GM21390 (cell line): ENCODE results near the gene SYCN.
"Not testable (repeated sequence)": the region's sequence is repeated elsewhere in the genome, so short reads cannot be mapped to it uniquely, and the experiment has no call there.

Experiments
- ATAC-seq: cut with Tn5 transposase; IDR thresholded peaks from one replicate; pipeline ENCODE4 v1.9.1; 2021; ENCODE audit not compliant: unreplicated experiment

SYCN gene, protein sequence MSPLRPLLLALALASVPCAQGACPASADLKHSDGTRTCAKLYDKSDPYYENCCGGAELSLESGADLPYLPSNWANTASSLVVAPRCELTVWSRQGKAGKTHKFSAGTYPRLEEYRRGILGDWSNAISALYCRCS

DNA sequence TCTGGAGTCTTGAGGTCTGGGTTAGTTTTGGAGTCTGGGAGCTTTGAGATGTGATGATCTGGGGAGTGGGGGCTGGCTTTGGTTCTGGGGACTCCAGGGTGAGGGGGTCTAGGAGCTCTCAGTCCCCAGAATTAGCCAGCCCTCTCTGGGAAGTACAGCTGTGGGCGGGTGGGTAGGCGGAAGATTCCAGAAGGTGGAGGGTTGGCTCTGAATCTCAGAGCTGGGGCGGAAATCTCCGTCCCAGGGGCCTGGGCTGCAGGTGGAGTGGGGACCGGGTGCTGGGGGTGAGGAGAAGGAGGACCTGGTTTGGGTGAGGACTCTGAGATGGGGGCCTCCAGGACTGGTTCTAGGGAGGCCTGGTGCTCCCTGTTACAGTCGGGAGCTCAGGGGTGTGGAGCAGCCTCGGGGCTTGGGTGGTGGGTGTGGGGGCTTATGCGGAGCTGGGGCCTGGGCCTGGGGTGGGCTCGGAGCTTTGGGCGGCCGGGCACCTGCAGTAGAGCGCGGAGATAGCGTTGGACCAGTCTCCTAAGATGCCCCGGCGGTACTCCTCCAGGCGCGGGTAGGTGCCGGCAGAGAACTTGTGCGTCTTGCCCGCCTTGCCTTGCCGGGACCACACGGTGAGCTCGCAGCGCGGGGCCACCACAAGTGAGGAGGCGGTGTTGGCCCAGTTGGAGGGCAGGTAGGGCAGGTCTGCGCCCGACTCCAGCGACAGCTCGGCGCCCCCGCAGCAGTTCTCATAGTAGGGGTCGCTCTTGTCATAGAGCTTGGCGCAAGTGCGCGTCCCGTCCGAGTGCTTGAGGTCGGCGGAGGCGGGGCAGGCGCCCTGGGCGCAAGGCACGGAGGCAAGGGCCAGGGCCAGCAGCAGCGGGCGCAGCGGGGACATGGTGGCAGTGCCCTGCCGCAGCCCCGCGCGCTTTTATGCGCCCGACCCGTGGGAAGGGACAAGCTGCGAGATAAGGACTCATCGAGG, at the start of gene SYCN:
Gene SYCN, minus strand, starts transcription at position 892 of the 970 bp plus-strand sequence. Its CDS starts 9 bp downstream, at position 883.
- no peak for ATAC-seq

DNA sequence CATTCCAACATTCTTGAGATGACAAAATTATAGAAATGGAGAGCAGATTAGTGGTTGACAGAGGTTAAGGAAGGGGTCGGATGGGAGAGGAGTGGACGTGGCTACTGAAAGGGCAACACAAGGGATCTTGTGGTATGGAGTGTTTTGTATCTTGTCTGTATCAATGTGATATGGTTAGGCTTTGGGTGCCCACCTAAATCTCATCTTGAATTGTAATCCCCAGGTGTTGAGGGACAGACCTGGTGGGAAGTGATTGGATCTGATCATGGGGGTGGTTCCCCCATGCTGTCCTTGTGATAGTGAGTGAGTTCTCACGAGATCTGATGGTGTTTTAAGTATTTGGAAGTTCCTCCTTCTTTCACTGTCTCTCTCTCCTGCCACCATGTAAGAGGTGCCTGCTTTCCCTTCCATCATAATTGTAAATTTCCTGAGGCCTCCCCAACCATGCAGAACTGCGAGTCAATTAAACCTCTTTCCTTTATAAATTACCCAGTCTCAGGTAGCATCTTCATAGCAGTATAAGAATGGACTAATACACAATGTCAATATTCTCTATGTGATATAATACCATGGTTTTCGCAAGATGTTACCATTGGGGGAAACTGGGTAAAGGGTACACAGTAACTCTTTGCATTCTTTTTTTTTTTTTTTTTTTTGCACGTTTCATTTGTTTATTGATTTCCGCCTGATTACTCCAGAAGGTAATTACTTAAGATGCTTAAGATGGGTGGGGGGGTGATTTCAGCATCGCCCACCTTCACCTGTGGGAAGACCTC, 49.5 kb upstream of the SYCN start:
- no peak for ATAC-seq

DNA sequence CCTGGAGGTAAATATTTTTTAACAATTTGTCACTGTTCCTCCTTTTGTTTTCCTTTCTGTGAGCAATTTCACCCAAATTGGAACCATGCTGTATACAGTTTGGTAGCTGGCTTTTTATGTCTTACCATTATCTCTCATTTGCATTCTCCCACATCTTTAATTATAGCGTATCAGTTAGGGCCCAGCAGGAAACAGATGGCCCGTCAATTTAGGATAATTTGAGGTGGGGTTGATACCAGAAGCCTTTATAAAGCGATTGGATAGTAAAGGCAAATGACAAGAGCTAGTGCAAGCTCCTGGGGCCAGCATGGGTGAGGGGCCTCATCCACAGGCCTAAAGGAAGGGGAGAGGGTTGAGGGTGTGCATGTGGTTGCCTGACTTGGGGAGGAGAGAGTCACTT, 48.4 kb upstream of the SYCN start:
- no peak for ATAC-seq

DNA sequence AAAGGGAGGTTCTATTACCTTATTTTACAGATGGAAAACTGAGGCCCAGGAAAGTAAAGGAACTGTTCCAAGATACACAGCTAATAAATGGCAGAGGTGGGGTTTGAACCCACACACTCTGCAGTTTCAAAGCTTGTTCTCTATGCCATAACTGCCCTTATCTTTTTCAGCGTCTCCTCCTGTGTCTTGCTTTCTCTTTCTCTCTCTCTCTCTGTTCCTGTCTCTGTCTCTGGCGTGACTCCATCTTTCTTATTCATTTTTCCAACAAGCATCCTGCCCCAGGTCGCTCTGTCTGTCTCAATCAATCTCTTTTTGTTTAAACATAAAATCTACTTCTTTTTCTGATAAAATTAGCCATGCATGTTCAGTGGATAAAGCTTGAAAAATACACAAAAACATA, 47.8 kb upstream of the SYCN start:
- ATAC-seq: no peak

DNA sequence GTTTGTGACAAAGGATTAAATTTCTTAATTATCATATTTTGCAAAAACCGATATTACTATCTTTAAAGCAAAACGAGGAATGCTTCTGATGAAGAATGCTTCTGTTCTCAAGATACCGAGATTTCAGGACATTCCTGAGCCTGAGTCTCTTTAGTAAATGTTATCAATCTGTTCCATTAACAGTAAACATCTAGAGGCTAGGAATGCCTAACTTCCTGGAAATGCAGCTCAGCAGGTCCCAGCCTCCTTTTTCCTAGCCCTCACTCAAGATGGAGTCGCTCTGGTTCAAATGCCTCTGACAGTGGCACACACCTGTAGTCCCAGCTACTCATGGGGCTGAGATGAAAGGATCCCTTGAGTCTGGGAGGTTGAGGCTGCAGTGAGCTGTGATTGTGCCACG, 47.0 kb upstream of the SYCN start:
- no peak for ATAC-seq

DNA sequence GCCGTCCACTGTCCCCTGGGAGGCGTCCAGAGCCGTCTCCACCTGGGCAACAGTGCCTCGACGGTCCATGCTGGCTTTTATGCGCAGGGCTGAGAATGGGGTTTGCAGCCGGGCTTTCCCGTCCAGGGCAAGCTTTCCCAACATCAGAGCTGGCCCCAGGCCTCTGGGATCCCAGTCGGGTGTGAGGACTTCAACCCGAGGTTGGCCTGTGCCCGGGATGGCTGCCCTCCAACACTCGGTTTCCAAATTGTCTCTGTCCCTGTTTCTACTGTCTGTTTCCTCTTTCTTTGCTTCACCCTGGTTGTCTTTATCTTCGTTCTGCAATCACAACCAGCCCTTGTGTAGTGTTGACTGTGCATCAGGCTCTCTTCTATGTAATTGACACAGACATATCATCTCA, 44.7 kb upstream of the SYCN start, which contains the start of gene IFNL4:
Gene IFNL4, minus strand, starts transcription at position 51 of the 400 bp plus-strand sequence.
- no peak for ATAC-seq

DNA sequence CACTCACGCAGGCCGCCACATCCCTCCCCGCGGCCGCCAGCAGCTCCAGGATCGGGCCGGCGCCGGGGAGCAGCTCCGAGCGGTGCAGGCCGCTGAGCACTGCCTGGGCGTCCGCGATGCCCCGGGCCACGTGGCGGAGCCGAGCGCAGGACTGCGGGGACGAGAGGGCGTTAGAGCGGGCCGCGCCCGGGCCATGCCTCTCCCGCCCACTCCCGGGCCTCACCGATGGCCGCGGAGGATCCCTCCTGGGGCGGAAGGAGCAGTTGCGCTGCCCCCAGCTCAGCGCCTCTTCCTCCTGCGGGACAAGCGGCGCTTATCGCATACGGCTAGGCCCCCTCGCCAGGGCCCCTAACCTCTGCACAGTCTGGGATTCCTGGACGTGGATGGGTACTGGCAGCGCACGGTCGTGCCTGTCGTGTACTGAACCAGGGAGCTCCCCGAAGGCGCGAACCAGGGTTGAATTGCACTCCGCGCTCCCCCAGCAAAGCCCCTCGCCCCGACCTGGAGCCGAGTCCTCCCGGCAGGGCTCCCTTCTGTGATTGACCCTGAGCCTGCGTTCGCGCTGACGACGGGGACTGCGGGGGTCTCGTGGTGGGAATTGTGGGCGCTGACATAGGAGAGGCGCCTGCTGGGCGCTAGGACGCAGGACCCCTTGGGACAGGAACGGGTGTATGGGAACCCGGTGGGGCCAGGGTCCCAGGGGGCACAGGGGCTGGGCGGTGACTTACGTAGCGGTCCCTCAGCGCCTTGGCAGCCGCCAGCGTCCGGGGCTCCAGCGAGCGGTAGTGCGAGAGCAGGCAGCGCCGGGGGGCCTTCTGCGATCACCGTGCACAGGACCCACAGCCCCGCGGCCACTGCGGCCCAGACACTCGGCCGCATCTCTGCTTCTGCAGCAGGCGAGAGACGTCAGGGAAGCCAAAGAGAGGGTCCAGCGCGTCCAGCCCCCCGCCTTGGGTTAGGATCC, 43.9 kb upstream of the SYCN start:
- ATAC-seq: no peak

DNA sequence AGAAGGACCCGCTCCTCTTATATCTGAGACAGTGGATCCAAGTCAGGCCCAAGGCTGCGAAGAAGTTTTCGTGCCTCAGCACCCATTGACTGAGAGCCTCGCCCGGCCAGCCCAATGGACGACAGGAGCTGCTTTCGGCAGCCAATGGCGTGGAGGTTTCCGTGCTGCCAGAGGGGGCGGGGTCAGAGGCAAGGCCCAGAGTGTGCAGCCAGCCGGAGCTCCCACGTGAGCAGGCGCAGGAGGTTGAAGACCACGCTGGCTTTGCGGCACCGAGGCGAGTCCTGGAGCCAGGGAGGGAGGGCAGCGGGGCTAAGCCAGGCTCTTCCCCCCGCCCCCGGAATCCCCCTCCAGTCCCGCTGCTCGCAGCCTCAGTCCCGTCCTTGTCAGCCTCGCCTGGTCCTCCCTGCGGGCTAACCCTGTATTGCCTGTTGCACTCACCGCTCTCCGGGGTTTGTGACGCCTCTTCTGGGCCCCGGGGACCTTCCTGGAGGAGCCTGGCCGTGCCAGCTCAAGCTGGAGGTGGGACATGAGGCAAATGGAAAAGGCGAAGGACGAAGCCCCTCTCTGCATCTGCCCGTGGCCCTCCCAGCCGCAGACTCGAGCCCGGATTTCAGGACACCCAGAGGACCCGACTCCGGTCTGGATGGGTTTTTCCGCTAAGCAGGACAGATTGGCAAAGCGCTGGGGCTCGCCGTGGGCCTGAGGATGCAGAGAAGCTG, 43.0 kb upstream of the SYCN start:
- no peak for ATAC-seq

DNA sequence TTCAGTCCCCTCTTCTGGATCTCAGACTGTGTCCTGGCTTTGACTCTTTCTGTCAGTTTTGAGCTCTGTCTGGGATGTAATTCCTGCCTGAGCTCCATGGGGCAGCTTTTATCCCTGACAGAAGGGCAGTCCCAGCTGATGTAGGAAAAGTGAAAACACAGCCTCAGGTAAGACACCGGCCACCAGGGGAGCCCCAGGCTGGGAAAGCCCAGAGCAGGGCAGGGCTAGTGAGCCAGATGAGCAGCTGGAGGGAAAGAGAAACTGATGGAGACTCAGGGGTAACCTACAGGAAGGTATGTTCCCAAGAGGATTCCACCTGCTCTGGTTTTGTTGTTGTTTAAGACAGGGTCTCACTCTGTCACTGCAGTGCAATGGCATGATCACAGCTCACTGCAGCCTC, 41.1 kb upstream of the SYCN start:
- not testable (repeated sequence) for ATAC-seq

DNA sequence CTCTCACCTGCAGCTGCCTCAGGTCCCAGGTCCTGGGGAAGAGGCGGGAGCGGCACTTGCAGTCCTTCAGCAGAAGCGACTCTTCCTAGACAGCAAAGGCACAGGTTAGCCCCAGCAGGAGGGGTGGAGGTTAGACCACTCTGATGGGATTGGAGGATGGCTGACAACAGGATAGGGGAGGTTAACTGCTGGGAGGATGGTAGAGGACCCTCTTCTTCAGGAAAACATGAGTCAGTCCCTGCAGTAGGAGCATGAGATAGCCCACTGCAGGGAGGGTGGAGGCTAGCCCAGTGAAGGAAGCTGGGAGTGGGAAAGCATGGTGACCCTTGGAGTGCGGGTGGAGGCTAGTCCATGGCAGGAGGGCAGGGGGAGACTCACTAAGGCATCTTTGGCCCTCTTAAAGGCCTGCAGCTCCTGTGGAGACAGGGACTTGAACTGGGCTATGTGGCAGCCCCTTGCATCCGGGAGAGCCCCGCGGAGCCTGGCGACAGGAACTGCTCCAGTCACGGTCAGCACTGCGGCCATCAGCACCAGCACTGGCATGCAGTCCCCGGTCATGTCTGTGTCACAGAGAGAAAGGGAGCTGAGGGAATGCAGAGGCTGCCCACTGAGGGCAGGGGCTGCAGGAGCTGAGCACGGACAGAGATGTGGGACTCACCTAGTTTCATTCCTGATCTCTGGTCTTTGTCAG, 40.5 kb upstream of the SYCN start, which contains the start of gene IFNL3:
Gene IFNL3, minus strand, starts transcription at position 597 of the 691 bp plus-strand sequence. Its CDS starts 39 bp downstream, at position 558.
- not testable (repeated sequence) for ATAC-seq

DNA sequence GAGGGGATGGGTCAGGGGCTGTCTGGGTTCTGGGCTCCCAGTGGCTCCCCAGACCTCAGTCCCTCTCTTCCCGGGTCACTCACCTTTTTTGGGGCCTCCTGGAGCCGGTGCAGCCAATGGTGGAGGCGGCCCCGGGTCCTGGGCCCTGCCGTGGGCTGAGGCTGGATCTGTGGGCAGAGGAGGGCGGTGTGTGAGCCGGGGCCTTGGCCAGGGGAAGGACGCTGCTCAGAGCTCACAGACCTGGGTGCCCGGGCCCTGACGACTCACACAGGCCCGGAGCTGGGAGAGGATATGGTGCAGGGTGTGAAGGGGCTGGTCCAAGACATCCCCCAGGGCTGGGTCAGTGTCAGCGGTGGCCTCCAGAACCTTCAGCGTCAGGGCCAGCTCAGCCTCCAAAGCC, 39.7 kb upstream of the SYCN start:
- ATAC-seq: not testable (repeated sequence)

DNA sequence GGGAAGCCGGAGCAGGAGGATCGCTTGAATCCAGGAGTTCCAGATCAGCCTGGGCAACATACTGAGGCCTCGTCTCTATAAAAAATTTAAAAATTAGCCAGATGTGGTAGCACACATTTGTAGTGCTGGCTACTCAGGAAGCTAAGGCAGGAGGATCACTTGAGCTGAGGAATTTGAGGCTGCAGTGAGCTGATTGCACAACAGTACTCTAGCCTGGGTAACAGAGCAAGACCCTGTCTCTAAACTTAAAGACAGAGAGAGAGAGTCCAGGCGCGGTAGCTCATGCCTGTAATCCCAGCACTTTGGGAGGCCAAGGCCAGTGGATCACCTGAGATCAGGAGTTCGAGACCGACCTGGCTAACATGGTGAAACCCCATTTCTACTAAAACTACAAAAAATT, 36.4 kb upstream of the SYCN start:
- no peak for ATAC-seq

DNA sequence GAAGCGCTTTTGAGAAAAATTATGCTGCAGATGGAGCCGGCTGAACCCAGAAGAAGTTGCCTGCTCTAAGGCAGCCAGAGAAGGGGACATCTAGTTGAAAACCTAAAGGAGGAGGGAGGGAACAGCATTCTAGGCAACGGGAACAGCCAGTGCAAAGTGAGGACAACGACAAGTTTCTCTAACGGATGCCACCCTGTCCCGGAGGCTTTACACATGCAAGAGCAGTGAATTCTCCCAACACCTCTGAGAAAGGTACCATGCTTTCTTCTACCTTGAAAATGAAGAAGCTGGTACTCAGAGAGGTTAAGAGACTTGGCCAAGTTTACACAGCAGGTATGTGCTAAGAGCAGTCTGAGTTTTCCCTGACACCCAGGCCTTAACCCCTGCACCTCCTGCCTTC, 34.9 kb upstream of the SYCN start:
- no peak for ATAC-seq

DNA sequence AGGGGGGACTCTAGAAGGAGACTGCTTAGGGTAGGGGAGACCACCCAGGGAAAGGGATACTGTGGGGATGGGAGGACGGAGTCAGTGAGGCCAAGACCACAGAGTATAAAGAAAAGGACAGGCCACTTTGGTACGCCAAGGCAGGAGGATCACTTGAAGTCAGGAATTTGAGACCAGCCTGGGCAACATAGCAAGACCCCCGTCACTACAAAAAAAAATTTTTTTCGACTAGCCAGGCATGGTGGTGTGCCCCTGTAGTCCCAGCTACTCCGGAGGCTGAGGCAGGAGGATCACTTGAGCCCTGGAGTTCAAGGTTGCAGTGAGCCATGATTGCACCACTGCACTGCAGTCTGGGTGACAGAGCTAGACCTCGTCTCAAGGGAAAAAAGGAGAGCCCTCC, 34.1 kb upstream of the SYCN start:
- no peak for ATAC-seq

DNA sequence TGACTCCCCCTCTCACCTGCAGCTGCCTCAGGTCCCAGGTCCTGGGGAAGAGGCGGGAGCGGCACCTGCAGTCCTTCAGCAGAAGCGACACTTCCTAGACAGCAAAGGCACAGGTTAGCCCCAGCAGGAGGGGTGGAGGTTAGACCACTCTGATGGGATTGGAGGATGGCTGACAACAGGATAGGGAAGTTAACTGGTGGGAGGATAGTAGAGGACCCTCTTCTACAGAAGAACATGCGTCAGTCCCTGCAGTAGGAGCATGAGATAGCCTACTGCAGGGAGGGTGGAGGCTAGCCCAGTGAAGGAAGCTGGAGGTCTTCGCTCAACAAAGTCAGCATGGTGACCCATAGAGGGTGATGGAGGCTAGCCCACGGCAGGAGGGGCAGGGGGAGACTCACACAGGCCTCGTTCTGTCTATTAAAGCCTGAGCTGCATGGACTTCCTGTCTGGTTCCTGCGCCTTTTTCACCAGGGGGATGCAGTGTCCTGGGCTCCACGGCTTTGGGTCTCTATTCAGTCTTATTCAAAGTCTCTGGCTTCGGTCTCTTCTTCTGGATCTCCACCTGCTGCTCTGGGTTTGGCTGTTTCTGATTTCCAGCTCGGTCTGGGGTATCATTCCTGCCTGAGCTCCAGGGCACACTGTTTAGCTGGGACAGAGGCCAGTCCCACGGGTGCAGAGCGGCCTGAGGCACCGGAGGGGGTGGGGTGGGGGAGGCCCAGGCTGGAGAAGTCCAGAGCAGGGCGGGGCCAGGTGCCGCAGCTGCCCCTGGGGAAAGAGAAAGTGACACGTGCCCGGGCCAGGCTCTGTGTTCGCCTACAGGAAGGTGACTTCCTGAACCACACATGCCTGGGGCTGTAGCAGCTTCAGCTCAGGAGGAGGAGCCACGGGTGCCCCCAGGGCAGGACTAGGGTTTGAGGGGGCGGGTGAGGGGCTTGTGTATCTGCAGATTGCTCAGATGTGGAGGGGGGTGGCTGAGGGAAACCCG, 33.4 kb upstream of the SYCN start:
- peak; percentile 49 for ATAC-seq

DNA sequence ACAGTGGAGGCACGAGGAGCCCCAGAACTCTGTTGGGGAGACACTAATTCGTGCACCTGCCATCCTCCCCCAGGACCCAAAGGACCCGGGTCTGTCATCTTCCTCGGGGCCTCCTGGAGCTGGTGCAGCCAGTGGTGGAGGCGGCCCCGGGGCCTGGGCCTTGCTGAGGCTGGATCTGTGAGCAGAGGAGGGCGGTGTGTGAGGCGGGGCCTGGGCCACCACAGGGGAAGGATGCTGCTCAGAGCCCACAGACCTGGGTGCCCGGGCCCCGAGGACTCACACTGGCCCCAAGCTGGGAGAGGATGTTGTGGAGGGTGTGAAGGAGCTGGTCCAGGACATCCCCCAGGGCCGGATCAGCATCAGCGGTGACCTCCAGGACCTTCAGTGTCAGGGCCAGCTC, 32.5 kb upstream of the SYCN start:
- ATAC-seq: no peak

DNA sequence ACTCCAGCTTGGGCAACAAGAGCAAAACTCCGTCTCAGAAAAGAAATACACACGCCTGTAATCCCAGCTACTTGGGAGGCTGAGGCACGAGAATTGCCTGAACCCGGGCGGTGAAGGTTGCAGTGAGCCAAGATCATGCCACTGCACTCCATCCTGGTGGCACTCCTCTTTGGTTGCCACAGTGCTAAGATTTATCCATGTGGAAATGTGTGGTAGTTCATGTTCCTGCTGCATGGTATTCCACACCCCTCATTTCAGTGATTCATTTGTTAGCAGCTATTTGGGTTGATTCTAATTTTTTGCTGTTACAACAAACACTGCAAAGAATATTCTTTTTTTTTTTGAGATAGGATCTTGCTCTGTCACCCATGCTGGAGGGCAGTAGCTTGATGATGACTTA, 28.6 kb upstream of the SYCN start:
- no peak for ATAC-seq
